ENCODE results near the gene FLNA.

DNA sequence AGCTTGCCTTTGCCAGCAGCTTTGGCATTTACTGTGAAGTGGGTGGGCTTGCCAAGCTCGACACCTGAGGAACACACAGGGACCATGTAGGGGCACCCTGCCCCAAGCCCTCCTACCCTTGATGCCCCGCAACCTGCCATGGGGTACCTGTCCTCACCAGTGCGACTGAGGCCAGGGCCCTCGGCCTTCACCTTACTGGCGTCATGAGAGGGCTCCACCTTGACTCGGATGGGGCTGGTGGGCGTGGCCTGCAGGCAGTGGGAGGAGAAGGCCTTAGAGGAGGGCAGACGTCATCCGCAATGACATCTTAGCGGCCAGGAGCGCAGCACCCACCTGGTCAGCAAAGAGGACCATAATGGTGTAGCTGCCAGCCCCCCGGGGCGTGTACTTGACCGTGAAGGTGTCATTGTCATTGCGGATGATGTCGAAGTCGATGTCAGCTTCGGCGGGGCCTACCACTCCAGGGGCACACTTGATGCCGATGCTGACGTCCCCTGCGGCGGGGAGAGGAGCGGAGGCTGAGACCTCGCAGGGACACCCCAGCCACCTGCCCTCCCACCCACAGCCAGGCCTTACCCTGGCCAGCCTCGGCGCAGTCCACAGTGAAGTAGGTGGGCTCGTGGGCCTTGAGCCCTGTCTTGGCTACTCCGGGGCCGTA lies 12.2 kb downstream of the FLNA start:
- TF ChIP-seq, protein P1, sequence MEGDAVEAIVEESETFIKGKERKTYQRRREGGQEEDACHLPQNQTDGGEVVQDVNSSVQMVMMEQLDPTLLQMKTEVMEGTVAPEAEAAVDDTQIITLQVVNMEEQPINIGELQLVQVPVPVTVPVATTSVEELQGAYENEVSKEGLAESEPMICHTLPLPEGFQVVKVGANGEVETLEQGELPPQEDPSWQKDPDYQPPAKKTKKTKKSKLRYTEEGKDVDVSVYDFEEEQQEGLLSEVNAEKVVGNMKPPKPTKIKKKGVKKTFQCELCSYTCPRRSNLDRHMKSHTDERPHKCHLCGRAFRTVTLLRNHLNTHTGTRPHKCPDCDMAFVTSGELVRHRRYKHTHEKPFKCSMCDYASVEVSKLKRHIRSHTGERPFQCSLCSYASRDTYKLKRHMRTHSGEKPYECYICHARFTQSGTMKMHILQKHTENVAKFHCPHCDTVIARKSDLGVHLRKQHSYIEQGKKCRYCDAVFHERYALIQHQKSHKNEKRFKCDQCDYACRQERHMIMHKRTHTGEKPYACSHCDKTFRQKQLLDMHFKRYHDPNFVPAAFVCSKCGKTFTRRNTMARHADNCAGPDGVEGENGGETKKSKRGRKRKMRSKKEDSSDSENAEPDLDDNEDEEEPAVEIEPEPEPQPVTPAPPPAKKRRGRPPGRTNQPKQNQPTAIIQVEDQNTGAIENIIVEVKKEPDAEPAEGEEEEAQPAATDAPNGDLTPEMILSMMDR (IDR thresholded peaks at IDR 0.05): no peak
- no peak for TF ChIP-seq POLR2A (IDR thresholded peaks at IDR 0.05)
